Vagina (tissue), 2 donors: ENCODE measurements around the gene MINDY4B.
"Not testable (repeated sequence)": the region's sequence is repeated elsewhere in the genome, so short reads cannot be mapped to it uniquely, and the experiment has no call there.

Experiments used
- POLR2A ChIP-seq, 2 donors: fragments of 450-650 bp; IDR thresholded peaks; one replicate each; pipeline ENCODE4 v1.6.1; 2017; ENCODE audit warnings: antibody characterized with exemption in 2 of 2, mild to moderate bottlenecking in 2 of 2, moderate library complexity in 2 of 2
- POLR2AphosphoS5 ChIP-seq, 2 donors: sonication (generic); formaldehyde crosslinking; IDR thresholded peaks; one replicate each; pipeline ENCODE4 v1.9.0; 2017; ENCODE audit warnings: antibody characterized with exemption in 2 of 2, mild to moderate bottlenecking in 2 of 2, low read depth in 1 of 2; ENCODE audit not compliant: insufficient read depth in 1 of 2
- TF ChIP-seq, protein P1 (sequence below), 3 experiments: fragments of 450-650 bp in 2 of 3; fragments of 200-600 bp in 1 of 3; sonication (generic) in 1 of 3; IDR thresholded peaks; one replicate each; pipeline ENCODE4 v1.5.1; 2017 to 2019; ENCODE audit warnings: antibody characterized with exemption in 3 of 3, mild to moderate bottlenecking in 2 of 3, moderate library complexity in 2 of 3

GRCh38 chr3:150857936-150858335 is 47.3 kb downstream of the MINDY4B start:
- TF ChIP-seq POLR2AphosphoS5 (IDR thresholded peaks at IDR 0.05; ENCODE audit: insufficient read depth in 1 of 2, low read depth in 1 of 2); POLR2A (IDR thresholded peaks at IDR 0.05): not testable (repeated sequence)
- TF ChIP-seq, protein P1, sequence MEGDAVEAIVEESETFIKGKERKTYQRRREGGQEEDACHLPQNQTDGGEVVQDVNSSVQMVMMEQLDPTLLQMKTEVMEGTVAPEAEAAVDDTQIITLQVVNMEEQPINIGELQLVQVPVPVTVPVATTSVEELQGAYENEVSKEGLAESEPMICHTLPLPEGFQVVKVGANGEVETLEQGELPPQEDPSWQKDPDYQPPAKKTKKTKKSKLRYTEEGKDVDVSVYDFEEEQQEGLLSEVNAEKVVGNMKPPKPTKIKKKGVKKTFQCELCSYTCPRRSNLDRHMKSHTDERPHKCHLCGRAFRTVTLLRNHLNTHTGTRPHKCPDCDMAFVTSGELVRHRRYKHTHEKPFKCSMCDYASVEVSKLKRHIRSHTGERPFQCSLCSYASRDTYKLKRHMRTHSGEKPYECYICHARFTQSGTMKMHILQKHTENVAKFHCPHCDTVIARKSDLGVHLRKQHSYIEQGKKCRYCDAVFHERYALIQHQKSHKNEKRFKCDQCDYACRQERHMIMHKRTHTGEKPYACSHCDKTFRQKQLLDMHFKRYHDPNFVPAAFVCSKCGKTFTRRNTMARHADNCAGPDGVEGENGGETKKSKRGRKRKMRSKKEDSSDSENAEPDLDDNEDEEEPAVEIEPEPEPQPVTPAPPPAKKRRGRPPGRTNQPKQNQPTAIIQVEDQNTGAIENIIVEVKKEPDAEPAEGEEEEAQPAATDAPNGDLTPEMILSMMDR (IDR thresholded peaks at IDR 0.05), result not testable (repeated sequence)
